Right cardiac atrium (tissue), 5 donors: ENCODE measurements around the gene IFNW1. TPM values are rescaled to one million over a fixed set of nuclear protein-coding genes. Genes with fewer than 3 reads are reported as not detected.
"Not testable (repeated sequence)": the region's sequence is repeated elsewhere in the genome, so short reads cannot be mapped to it uniquely, and the experiment has no call there.

Source experiments
- ATAC-seq, 2 donors: fragments of 200-7000 bp; cut with Tn5 transposase; one replicate each; pipeline versions ENCODE4 v1.8.0 to v1.9.1; 2020; ENCODE audit warnings: moderate library complexity in 2 of 2, mild to moderate bottlenecking in 1 of 2
- DNase-seq, 3 donors: peaks; one replicate each; pipeline ENCODE4 v3.0.0-alpha.2; 2020
- H3K27ac ChIP-seq: one replicate; pipeline ENCODE4 v1.5.1; 2013; ENCODE audit warnings: mild to moderate bottlenecking, low read length, control low read depth, moderate library complexity
- H3K27me3 ChIP-seq: one replicate; pipeline ENCODE4 v1.6.1; 2013; ENCODE audit not compliant: control insufficient read depth, insufficient read depth
- H3K4me1 ChIP-seq: one replicate; pipeline ENCODE4 v1.6.1; 2013; ENCODE audit warnings: low read length; ENCODE audit not compliant: control insufficient read depth, insufficient read depth
- H3K4me3 ChIP-seq: one replicate; pipeline ENCODE4 v1.5.1; 2013; ENCODE audit warnings: low read length, control low read depth
- H3K9me3 ChIP-seq: one replicate; pipeline ENCODE4 v1.6.1; 2013; ENCODE audit warnings: low read length; ENCODE audit not compliant: control insufficient read depth
- WGBS: extraction: QIAGEN DNeasy Blood & Tissue Kit; methylation state at CpG from one replicate; pipeline ENCODE4 v1.1.7; 2013; 5-methylcytosine and 5-hydroxymethylcytosine counted together
- intact Hi-C, 4 donors: fragments of 100-400 bp; cut with DNase I; formaldehyde crosslinking; loops; one replicate each; pipeline versions ENCODE4 v1.11.0 to v1.14.0; 2022 to 2023
- polyA plus RNA-seq: library from polyadenylated mRNA; stranded (reverse); fragments of 200-250 nt; gene quantifications from one replicate; pipeline ENCODE4 v1.2.3, GENCODE V29; 2013
- total RNA-seq, 4 donors: library from RNA; stranded (reverse); fragmentation: NEBNext Ultra II Directional; extraction: Animal tissue kit (Norgen Biotek cat#: 25700); gene quantifications; one replicate each; pipeline ENCODE4 v1.2.1, GENCODE V29; 2021
- donor health status: healthy with polysubstance abuse.
- donor health status: DM: no; HTN: yes; CAD: no.
- donor health status: DM: no; HTN: no; CAD: no.
- donor health status: DM: no; HTN: yes; CAD: no; lungs with severe emphysema.
- donor health status: DM: yes; HTN: yes; CAD: no.

Gene IFNW1
- total and polyA plus RNA-seq, 5 donors = not detected

- WGBS = 32% methylated on average over 3 of the region's 3 CpGs
- no peak overlapping the region for H3K4me3 ChIP-seq
- intact Hi-C loops = no loop called here
- no peaks in the 10 kb centered on the region for H3K27me3 ChIP-seq
- no peaks in the 10 kb centered on the region for H3K4me1 ChIP-seq
- H3K27ac ChIP-seq = no peak overlapping the region
- ATAC-seq = peak; percentile 19 to 37
- no peaks in the 10 kb centered on the region for H3K9me3 ChIP-seq
- DNase-seq = no peak
Observed at GRCh38 chr9:21153336-21154017, 11.8 kb upstream of the IFNW1 start.

DNA sequence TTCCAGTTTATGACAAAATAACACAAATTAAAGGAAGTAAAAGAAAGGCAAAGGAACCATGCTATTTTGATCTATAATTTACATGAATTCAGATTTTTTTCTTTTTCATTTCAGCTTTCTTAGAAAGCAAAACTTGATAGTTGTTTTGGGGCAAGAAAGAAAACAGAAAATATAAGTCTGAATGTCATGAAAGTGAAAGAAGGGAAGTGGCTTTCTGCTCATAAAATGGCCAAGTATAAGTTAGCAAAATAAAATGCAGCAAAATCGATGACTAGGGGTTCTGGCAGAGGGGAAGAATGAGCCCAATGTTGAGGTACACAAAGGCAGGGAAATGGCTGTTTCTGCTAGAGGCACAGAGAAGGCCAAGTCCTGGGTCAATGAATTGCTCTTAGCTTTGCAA is 3.0 kb upstream of the IFNW1 start:
- ATAC-seq (no peak), DNase-seq (no peak)
- H3K4me1 ChIP-seq = no peaks in the 10 kb centered on the region
- WGBS = 59% methylated on average over 1 of the region's 1 CpG
- H3K9me3 ChIP-seq = no peaks in the 10 kb centered on the region
- no peak overlapping the region for H3K4me3 ChIP-seq
- no peak overlapping the region for H3K27ac ChIP-seq
- H3K27me3 ChIP-seq = no peaks in the 10 kb centered on the region
- intact Hi-C loops = no loop called here

GRCh38 chr9:21137020-21137419 is 4.6 kb downstream of the IFNW1 start:
- Histone ChIP-seq H3K4me3 (no peak overlapping the region), H3K27me3 (no peaks in the 10 kb centered on the region), H3K27ac (no peak overlapping the region), H3K4me1 (no peaks in the 10 kb centered on the region), H3K9me3 (no peaks in the 10 kb centered on the region)
- WGBS = 93% methylated on average over 1 of the region's 1 CpG
- ATAC-seq (no peak), DNase-seq (no peak)
- intact Hi-C loops = no loop called here

GRCh38 chr9:21135736-21136135 is 5.9 kb downstream of the IFNW1 start:
- Histone ChIP-seq H3K27ac (no peak overlapping the region), H3K27me3 (no peaks in the 10 kb centered on the region), H3K4me3 (no peak overlapping the region), H3K4me1 (no peaks in the 10 kb centered on the region), H3K9me3 (no peaks in the 10 kb centered on the region)
- WGBS = 62% methylated on average over 3 of the region's 3 CpGs
- ATAC-seq (no peak), DNase-seq (no peak)
- intact Hi-C loops = no loop called here

GRCh38 chr9:21128186-21128585 is 13.4 kb downstream of the IFNW1 start:
- H3K4me1 ChIP-seq, H3K27me3 ChIP-seq, DNase-seq, ATAC-seq, H3K27ac ChIP-seq, H3K9me3 ChIP-seq, H3K4me3 ChIP-seq, intact Hi-C loops: not testable (repeated sequence)

GRCh38 chr9:21121595-21122251 is 19.9 kb downstream of the IFNW1 start:
- no peak overlapping the region for H3K27ac ChIP-seq
- no peak for ATAC-seq
- H3K9me3 ChIP-seq = no peaks in the 10 kb centered on the region
- no peak for DNase-seq
- no peak overlapping the region for H3K4me3 ChIP-seq
- WGBS = 74% methylated on average over 4 of the region's 4 CpGs
- intact Hi-C loops = no loop called here
- H3K4me1 ChIP-seq = peaks cover 2% of the 10 kb centered on the region
- H3K27me3 ChIP-seq = no peaks in the 10 kb centered on the region

DNA sequence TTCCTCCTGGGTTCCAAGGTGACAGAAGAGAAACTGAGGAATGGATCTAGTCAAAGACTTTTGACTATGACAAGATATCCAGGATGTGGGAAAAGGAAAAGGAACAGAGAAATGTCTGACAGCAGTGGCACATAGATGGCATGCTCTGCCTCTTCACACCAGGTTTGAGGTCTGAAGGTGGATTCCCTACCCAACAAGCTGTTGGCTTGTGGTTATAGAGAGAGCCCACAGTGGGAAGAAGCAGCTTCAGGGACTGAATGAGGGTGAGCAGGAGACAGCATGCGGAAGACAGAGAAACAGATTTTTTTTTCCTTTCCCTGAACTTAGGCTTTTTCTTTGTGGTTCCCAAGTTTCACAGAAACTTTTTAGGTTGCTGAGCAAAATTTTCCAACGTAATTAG is 20.6 kb downstream of the IFNW1 start:
- Histone ChIP-seq H3K9me3 (no peaks in the 10 kb centered on the region), H3K27me3 (no peaks in the 10 kb centered on the region), H3K4me1 (peaks cover 2% of the 10 kb centered on the region), H3K27ac (no peak overlapping the region), H3K4me3 (no peak overlapping the region)
- intact Hi-C loops = no loop called here
- 88% methylated on average over 2 of the region's 2 CpGs for WGBS
- DNase-seq (no peak), ATAC-seq (no peak)

DNA sequence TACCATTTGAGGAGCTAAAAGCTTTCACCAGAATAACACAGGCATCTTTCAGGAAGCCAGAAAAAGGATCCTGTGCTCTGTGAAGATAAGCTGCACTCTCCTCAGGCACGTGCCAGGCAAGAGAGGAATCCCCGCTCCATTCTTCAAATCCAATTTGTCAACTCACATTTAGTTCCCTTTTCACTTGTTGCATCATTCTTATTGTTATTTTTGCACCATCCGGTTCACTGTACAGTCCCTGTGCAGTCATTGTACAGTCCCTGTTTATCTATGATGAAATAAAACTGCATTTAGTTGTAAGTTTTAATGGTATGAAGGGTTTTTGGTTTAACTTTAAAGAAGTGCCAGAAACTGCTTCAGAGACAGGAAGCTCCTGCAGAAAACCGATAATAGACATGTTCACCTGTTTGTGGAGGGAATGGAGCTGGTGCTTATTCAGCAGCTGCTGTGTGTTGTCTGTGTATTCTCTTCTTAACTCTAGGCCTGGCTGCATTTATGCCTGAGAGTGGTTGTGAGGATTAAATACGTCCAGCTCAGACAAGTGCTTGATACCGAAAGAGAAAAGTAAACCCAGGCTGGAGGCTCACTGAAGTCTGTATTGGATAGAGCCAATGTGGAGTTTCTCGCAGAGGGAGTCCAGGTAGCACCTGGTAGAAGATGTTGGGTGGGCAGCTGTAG is 22.4 kb downstream of the IFNW1 start:
- ATAC-seq (peak in 1 of 2 donors; percentile 19), DNase-seq (no peak)
- Histone ChIP-seq H3K27ac (no peak overlapping the region), H3K9me3 (no peaks in the 10 kb centered on the region), H3K27me3 (no peaks in the 10 kb centered on the region), H3K4me3 (no peak overlapping the region), H3K4me1 (peaks cover 2% of the 10 kb centered on the region)
- 56% methylated on average over 7 of the region's 7 CpGs for WGBS
- intact Hi-C loops = loop anchor here in 3 of 4 donors (10.0 kb wide), 5 partner anchors 94 to 1194 kb away; no protein-coding TSS in a partner anchor

DNA sequence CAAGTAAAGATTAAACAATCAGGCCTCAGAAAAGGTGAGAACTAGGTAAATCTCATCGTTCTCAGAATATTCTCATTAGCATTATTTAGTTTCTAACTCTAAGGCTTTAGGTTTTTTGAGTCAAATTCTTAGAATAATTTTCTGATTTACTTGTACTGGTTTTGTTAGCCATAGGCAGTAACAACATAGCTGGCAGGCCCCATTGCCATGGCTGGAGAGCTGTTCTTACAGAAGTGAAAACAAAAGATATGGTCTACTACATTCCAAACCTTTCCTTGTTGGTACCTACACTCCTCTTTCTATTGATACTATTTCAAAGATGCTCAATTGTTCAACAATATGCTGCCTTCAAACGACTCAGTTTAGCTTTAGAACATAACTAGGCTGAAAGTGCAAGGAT is 27.3 kb downstream of the IFNW1 start:
- 72% methylated on average over 2 of the region's 2 CpGs for WGBS
- H3K27me3 ChIP-seq = no peaks in the 10 kb centered on the region
- H3K4me3 ChIP-seq = no peak overlapping the region
- peaks cover 2% of the 10 kb centered on the region for H3K4me1 ChIP-seq
- DNase-seq (no peak), ATAC-seq (no peak)
- H3K9me3 ChIP-seq = no peaks in the 10 kb centered on the region
- H3K27ac ChIP-seq = no peak overlapping the region
- intact Hi-C loops = loop anchor here in 3 of 4 donors (10.0 kb wide), 5 partner anchors 90 to 1190 kb away; no protein-coding TSS in a partner anchor

GRCh38 chr9:21110708-21111576 is 30.7 kb downstream of the IFNW1 start:
- 24% methylated on average over 4 of the region's 4 CpGs for WGBS
- Histone ChIP-seq H3K27ac (no peak overlapping the region), H3K27me3 (no peaks in the 10 kb centered on the region), H3K4me1 (no peaks in the 10 kb centered on the region), H3K9me3 (no peaks in the 10 kb centered on the region), H3K4me3 (no peak overlapping the region)
- no peak for DNase-seq
- intact Hi-C loops = loop anchor here in 3 of 4 donors (10.0 kb wide), 5 partner anchors 86 to 1186 kb away; no protein-coding TSS in a partner anchor
- peak; percentile 84 to 86 for ATAC-seq
